AG04449 (cell line): ENCODE data around the gene RBM19.

ENCODE experiments used
- CTCF ChIA-PET: fragments of 350-600 bp; formaldehyde crosslinking; extraction: SDS; loops from one replicate; lab custom pipeline; 2021; ENCODE audit warnings: antibody characterized with exemption; lab: Yijun Ruan, JAX
- POLR2A ChIA-PET: fragments of 400-600, 350-600 bp; formaldehyde crosslinking; extraction: SDS; loops from one replicate; lab custom pipeline; 2020; ENCODE audit warnings: antibody characterized with exemption, inconsistent platforms; lab: Yijun Ruan, JAX
- DNase-seq: peaks from one replicate; pipeline ENCODE4 v3.0.0-alpha.2; 2010; ENCODE audit warnings: low read depth, low spot score
- H3K4me3 ChIP-seq: 2 replicates; pipeline ENCODE4 v1.5.1; 2011; ENCODE audit warnings: low read depth, mild to moderate bottlenecking, control low read depth, low read length
- TF ChIP-seq, protein P1 (sequence below): IDR thresholded peaks from one replicate; pipeline ENCODE4 v1.5.1; 2011; ENCODE audit warnings: mild to moderate bottlenecking, moderate library complexity, low read length, control low read depth, inconsistent platforms; ENCODE audit not compliant: insufficient read depth; ENCODE audit errors: missing control alignments

The RBM19 gene

DNA sequence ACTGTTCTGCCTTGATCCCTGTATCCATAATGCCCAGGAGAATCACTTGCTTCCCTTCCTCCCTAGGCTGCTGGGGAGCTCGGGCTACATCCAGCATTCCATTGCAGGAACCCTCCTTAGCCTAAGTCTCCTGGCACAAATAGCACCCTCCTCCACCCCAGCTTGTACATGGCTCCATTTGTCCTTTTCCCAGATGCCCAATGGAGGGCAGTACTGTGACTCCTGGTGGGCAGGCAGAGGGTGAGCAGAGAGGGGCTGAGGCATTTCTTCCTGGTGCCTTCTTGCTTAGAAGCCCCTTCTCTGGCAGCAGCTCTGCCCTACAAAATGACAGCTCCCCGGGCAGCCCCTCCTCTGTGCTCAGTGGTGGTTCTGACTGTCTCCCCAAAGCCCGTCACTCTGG is 86.5 kb downstream of the RBM19 start:
- no peak overlapping the region for H3K4me3 ChIP-seq
- CTCF ChIA-PET = interaction anchor here (1.3 to 2.4 kb wide), 2 partner anchors 12 to 18 kb away, joined by 3 to 13 read pairs; no protein-coding TSS in a partner anchor
- TF ChIP-seq, protein P1, sequence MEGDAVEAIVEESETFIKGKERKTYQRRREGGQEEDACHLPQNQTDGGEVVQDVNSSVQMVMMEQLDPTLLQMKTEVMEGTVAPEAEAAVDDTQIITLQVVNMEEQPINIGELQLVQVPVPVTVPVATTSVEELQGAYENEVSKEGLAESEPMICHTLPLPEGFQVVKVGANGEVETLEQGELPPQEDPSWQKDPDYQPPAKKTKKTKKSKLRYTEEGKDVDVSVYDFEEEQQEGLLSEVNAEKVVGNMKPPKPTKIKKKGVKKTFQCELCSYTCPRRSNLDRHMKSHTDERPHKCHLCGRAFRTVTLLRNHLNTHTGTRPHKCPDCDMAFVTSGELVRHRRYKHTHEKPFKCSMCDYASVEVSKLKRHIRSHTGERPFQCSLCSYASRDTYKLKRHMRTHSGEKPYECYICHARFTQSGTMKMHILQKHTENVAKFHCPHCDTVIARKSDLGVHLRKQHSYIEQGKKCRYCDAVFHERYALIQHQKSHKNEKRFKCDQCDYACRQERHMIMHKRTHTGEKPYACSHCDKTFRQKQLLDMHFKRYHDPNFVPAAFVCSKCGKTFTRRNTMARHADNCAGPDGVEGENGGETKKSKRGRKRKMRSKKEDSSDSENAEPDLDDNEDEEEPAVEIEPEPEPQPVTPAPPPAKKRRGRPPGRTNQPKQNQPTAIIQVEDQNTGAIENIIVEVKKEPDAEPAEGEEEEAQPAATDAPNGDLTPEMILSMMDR = no peak
- DNase-seq = no peak
- POLR2A ChIA-PET = no interaction called here

DNA sequence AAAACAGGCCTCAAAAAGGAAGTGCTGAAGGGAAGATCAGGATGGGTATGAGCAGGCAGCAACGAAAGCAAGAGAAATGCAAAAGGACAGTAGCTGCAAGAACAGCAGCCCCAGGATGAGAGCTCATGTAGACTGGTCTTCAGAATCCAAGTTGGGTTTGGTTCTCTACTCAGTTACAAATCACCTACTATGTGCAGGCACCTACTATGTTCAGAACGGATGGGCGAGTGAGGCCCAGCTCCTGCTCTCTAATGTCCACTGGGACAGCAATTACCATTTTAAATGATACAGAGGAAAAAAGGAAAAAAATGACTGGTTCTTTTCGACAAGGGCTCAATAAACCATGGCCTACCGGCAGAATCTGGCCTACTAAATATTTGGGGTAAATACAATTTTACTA is 88.5 kb downstream of the RBM19 start:
- POLR2A ChIA-PET = no interaction called here
- TF ChIP-seq, protein P1 = no peak
- DNase-seq = no peak
- no peak overlapping the region for H3K4me3 ChIP-seq
- CTCF ChIA-PET = interaction anchor here (3.4 kb wide), 1 partner anchor 10 kb away, joined by 14 read pairs; no protein-coding TSS in a partner anchor

- H3K4me3 ChIP-seq = no peak overlapping the region
- ChIA-PET POLR2A (no interaction called here), CTCF (interaction anchor here (3.4 kb wide), 1 partner anchor 9 kb away, joined by 14 read pairs; no protein-coding TSS in a partner anchor)
- no peak for DNase-seq
- TF ChIP-seq, protein P1 = no peak
Measured at GRCh38 chr12:113876160-113876559, 90.0 kb downstream of the RBM19 start.

- TF ChIP-seq, protein P1 = no peak
- no peak overlapping the region for H3K4me3 ChIP-seq
- no peak for DNase-seq
- CTCF ChIA-PET = interaction anchor here (3.4 kb wide), 1 partner anchor 8 kb away, joined by 14 read pairs; no protein-coding TSS in a partner anchor
- POLR2A ChIA-PET = no interaction called here
Measured at GRCh38 chr12:113875691-113876090, 90.4 kb downstream of the RBM19 start.

- ChIA-PET CTCF (interaction anchor here (3.4 kb wide), 1 partner anchor 8 kb away, joined by 14 read pairs; no protein-coding TSS in a partner anchor), POLR2A (interaction anchor here (0.6 kb wide), 1 partner anchor 397 kb away, joined by 3 read pairs; no protein-coding TSS in a partner anchor)
- DNase-seq = no peak
Measured at GRCh38 chr12:113874999-113875561, 91.0 kb downstream of the RBM19 start.

GRCh38 chr12:113874326-113874725 is 91.8 kb downstream of the RBM19 start:
- POLR2A ChIA-PET = no interaction called here
- no peak for DNase-seq
- no peak overlapping the region for H3K4me3 ChIP-seq
- CTCF ChIA-PET = no interaction called here
- TF ChIP-seq, protein P1 = no peak

More at GRCh38 chr12:113874999-113875561, 91.0 kb downstream of the RBM19 start:
- TF ChIP-seq, protein P1 = no peak
- H3K4me3 ChIP-seq = no peak overlapping the region
